CD1c-positive myeloid dendritic cell (primary cell): ENCODE data around the gene PLA2G6.
A peak's percentile ranks its signal among the peaks of the same experiment; 100 is the strongest.
"Not testable (repeated sequence)": the region's sequence is repeated elsewhere in the genome, so short reads cannot be mapped to it uniquely, and the experiment has no call there.

ENCODE experiments used
- DNase-seq: peaks from one replicate; pipeline ENCODE4 v3.0.0-alpha.2; 2016; ENCODE audit errors: extremely low spot score

Gene PLA2G6

GRCh38 chr22:38167988-38168407 lies 13.6 kb downstream of the PLA2G6 start:
- DNase-seq = no peak

GRCh38 chr22:38165922-38166593 lies 15.6 kb downstream of the PLA2G6 start:
- no peak for DNase-seq

GRCh38 chr22:38164551-38164918 lies 17.1 kb downstream of the PLA2G6 start:
- DNase-seq = no peak

- DNase-seq = no peak
These were observed 17.6 kb downstream of the PLA2G6 start for GRCh38 chr22:38163844-38164550.

- no peak for DNase-seq
These were observed 18.5 kb downstream of the PLA2G6 start for GRCh38 chr22:38162881-38163843.

- no peak for DNase-seq
These were observed 25.9 kb downstream of the PLA2G6 start for GRCh38 chr22:38155703-38156102.

GRCh38 chr22:38154563-38154915 lies 27.1 kb downstream of the PLA2G6 start:
- DNase-seq = not testable (repeated sequence)

GRCh38 chr22:38153821-38154562 lies 27.6 kb downstream of the PLA2G6 start:
- DNase-seq = no peak

GRCh38 chr22:38151126-38151500 lies 30.5 kb downstream of the PLA2G6 start:
- DNase-seq = no peak

GRCh38 chr22:38148245-38148644 lies 33.4 kb downstream of the PLA2G6 start:
- peak; percentile 49 for DNase-seq

GRCh38 chr22:38146166-38146565 lies 35.5 kb downstream of the PLA2G6 start:
- not testable (repeated sequence) for DNase-seq

GRCh38 chr22:38144025-38144405 lies 37.6 kb downstream of the PLA2G6 start:
- no peak for DNase-seq

GRCh38 chr22:38142606-38143005 lies 39.0 kb downstream of the PLA2G6 start:
- DNase-seq = no peak

- DNase-seq = no peak
These were observed 40.2 kb downstream of the PLA2G6 start for GRCh38 chr22:38141217-38141973.

GRCh38 chr22:38139901-38140300 lies 41.7 kb downstream of the PLA2G6 start:
- DNase-seq = no peak

- no peak for DNase-seq
These were observed 42.7 kb downstream of the PLA2G6 start for GRCh38 chr22:38138961-38139360.

GRCh38 chr22:38137876-38138687 lies 43.5 kb downstream of the PLA2G6 start:
- no peak for DNase-seq

GRCh38 chr22:38136607-38137006 lies 45.0 kb downstream of the PLA2G6 start:
- peak; percentile 18 for DNase-seq

- peak; percentile 71 for DNase-seq
These were observed 46.4 kb downstream of the PLA2G6 start for GRCh38 chr22:38135133-38135706.

- no peak for DNase-seq
These were observed 48.3 kb downstream of the PLA2G6 start for GRCh38 chr22:38133331-38133730.
